Stomach (tissue), 4 donors: ENCODE results near the gene C14orf180.

Source experiments
- CTCF ChIP-seq, 7 experiments: fragments of 450-650 bp in 4 of 7; fragments of 200-600 bp in 3 of 7; sonication (generic) in 3 of 7; IDR thresholded peaks; one replicate each; pipeline ENCODE4 v1.5.1; 2016 to 2019; ENCODE audit warnings: antibody characterized with exemption in 7 of 7, control low read depth in 2 of 7, mild to moderate bottlenecking in 1 of 7
- EP300 ChIP-seq: sonication (generic); formaldehyde crosslinking; IDR thresholded peaks from one replicate; pipeline ENCODE4 v1.6.1; 2017; ENCODE audit warnings: antibody characterized with exemption
- POLR2A ChIP-seq, 4 donors: fragments of 450-650 bp; IDR thresholded peaks; one replicate each; pipeline ENCODE4 v1.6.1; 2016; ENCODE audit warnings: antibody characterized with exemption in 4 of 4, control low read depth in 2 of 4, mild to moderate bottlenecking in 1 of 4, moderate library complexity in 1 of 4
- POLR2AphosphoS5 ChIP-seq, 3 donors: sonication (generic); formaldehyde crosslinking; IDR thresholded peaks; one replicate each; pipeline ENCODE4 v1.6.1; 2016; ENCODE audit warnings: antibody characterized with exemption in 3 of 3

- TF ChIP-seq CTCF (IDR thresholded peaks at IDR 0.05): no peak
- no peak for TF ChIP-seq POLR2A (IDR thresholded peaks at IDR 0.05)
- TF ChIP-seq POLR2AphosphoS5 (IDR thresholded peaks at IDR 0.05): no peak
- no peak for TF ChIP-seq EP300
These were observed 17.7 kb upstream of the C14orf180 start for GRCh38 chr14:104561632-104562495.
